HEK293 (cell line): Measurements from ENCODE around the gene ENTREP3.

ENCODE experiments used
- CTCF ChIP-seq: fragments of 450-650 bp; formaldehyde crosslinking; IDR thresholded peaks from 2 replicates; pipeline ENCODE4 v1.5.1; 2016; ENCODE audit warnings: missing biosample characterization, missing genetic modification characterization
- SP2 ChIP-seq: fragments of 450-650 bp; formaldehyde crosslinking; IDR thresholded peaks from 2 replicates; pipeline ENCODE4 v1.5.1; 2016; ENCODE audit warnings: missing biosample characterization, missing genetic modification characterization
- YY1 ChIP-seq: fragments of 450-650 bp; formaldehyde crosslinking; IDR thresholded peaks from 2 replicates; pipeline ENCODE4 v1.5.1; 2018; ENCODE audit warnings: missing biosample characterization, missing genetic modification characterization
- ZFP41 ChIP-seq: fragments of 450-650 bp; formaldehyde crosslinking; IDR thresholded peaks from 2 replicates; pipeline ENCODE4 v1.5.1; 2016; ENCODE audit warnings: missing biosample characterization, missing genetic modification characterization, borderline replicate concordance
- ZIC2 ChIP-seq: fragments of 450-650 bp; formaldehyde crosslinking; IDR thresholded peaks from 2 replicates; pipeline ENCODE4 v1.5.1; 2016; ENCODE audit warnings: missing biosample characterization, missing genetic modification characterization
- ZNF148 ChIP-seq: fragments of 450-650 bp; formaldehyde crosslinking; IDR thresholded peaks from 2 replicates; pipeline ENCODE4 v1.5.0; 2017; ENCODE audit warnings: missing biosample characterization, missing genetic modification characterization, borderline replicate concordance
- ZNF274 ChIP-seq, 2 experiments: fragments of 200-500 bp in 1 of 2; fragments of 450-650 bp in 1 of 2; sonication (Bioruptor generic) in 1 of 2; formaldehyde crosslinking in 1 of 2; IDR thresholded peaks; 2 replicates each; pipeline versions ENCODE4 v1.5.1 to v1.6.1; 2014 to 2016; ENCODE audit warnings: borderline replicate concordance in 1 of 2, inconsistent platforms in 1 of 2, low read length in 1 of 2, missing biosample characterization in 1 of 2, missing genetic modification characterization in 1 of 2
- ZNF311 ChIP-seq: fragments of 450-650 bp; formaldehyde crosslinking; IDR thresholded peaks from 2 replicates; pipeline ENCODE4 v1.5.1; 2017; ENCODE audit warnings: missing biosample characterization, missing genetic modification characterization, borderline replicate concordance

- TF ChIP-seq YY1 (tag by site-specific recombination) (peak; percentile 92), ZFP41 (tag by site-specific recombination) (peak; percentile 97; the same call in 1 of the 2 replicates), CTCF (tag by site-specific recombination) (peak; percentile 87; the same call in 1 of the 2 replicates), ZIC2 (tag by site-specific recombination) (peak; percentile 99), ZNF274 (IDR thresholded peaks at IDR 0.05; ENCODE audit: low read length) (no peak), ZNF274 (tag by site-specific recombination; IDR thresholded peaks at IDR 0.05; ENCODE audit: borderline replicate concordance) (no peak), SP2 (tag by site-specific recombination) (peak; percentile 96), ZNF148 (peak; percentile 100), ZNF311 (tag by site-specific recombination) (no peak)
These were observed 10.7 kb downstream of the ENTREP3 start for GRCh38 chr1:155244368-155245162.
